Measurements from ENCODE around the gene MANSC1. TPM values are rescaled to one million over a fixed set of nuclear protein-coding genes. Genes with fewer than 3 reads are reported as not detected.

The MANSC1 gene
- 0.31 TPM for total RNA-seq

DNA sequence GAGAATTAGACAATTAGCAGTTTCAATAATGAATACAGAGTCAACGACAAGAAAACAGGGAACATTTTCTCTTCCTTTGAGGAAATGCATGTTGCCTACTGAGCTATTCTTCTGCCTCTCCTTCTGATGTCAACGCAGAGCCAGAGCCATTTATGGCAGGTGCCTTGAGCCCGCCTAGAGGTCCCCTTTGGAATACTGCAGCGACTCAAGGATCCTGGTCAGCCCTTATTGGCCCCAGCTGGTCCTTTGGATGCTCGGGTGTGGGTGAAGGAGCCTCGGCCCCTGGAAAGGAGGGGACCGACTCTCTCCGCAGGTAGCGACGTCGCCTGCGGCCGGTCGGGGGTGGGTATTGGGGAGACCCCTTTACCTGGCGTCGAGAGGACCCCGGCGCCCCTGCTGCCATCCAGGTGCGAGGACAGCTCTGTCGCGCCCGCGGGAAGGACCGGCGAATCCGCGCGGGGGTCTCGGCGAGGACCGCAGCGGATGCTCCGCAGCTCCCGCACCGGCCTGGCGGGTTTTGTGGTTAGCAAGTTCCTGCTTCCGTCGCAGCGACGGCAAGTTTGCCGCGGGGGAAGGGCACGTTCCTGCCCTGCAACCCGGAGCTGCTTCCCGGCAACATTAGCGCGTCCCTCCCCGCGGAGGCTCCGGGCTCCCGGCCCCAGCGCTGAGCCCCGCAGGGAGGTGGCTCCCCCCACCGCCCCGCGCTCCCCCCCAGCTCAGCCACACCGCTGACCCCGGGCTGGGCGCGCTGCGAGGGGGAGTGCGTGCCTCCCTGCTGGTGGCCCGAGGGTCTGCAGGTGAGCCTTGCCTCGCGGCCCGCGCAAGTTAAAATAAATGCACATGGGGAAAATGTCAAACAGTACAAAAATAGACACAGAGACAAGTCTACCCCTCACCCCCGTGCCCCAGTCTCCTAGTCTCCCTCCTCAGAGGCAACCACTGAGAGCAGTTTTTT is at the start of gene MANSC1:
Gene MANSC1 (minus strand): TSS at position 532 of the 955 bp plus-strand sequence. CDS start 6,928 bp downstream, outside the sequence.
- Histone ChIP-seq H3K27me3 (ENCODE audit: insufficient read depth, low read length) (no peaks in the 10 kb centered on the region), H3K4me3 (ENCODE audit: low read length) (peak within 1 kb of the TSS; percentile 48), H3K4me1 (ENCODE audit: insufficient read depth, low read length) (peaks cover 19% of the 10 kb centered on the region), H3K9me3 (ENCODE audit: low read depth, low read length) (no peaks in the 10 kb centered on the region)

- peaks cover 7% of the 10 kb centered on the region for H3K4me1 ChIP-seq (ENCODE audit: insufficient read depth, low read length)
- no peaks in the 10 kb centered on the region for H3K9me3 ChIP-seq (ENCODE audit: low read depth, low read length)
- H3K27me3 ChIP-seq (ENCODE audit: insufficient read depth, low read length) = no peaks in the 10 kb centered on the region
- H3K4me3 ChIP-seq (ENCODE audit: low read length) = no peak overlapping the region
These were observed 49.1 kb upstream of the MANSC1 start for GRCh38 chr12:12399161-12399560.

DNA sequence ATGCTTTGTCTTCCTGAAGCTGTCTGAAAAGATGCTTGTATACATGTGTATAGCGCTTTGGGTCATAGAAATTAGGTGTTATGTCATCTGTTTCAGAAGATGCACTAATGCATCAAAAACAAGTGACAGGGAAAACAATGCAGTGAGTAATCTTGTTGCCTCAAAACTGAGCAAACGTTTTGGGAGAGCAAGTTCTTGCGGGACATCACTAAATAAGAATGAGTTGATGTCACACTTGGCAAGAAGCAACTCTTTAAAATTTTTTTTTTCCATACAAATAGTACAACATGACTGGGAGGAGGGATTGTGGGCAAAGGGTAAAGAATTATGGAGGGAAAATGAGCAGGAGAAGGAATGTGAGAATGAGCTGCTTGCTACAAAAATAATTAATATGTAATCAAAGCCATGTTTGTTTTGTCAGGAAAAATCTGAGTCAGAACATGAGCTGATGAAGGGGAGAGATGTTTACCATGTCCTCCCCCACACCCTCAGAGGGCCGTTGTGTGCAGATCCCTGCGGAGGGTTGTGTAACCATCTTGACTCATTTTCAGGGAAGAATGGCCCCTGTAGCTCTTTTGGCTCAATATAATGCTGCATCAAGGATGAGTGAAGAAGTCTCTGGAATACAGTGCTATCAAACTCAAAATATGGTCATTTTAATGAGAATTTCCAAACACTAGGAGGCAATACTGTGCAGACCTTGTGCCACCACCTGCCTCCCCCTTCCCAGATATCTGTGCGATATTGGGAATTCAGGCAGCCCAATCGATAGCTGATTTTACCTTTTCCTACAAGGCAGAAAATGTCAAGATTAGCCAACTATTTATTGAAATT is 48.2 kb upstream of the MANSC1 start:
- H3K27me3 ChIP-seq (ENCODE audit: insufficient read depth, low read length) = no peaks in the 10 kb centered on the region
- no peaks in the 10 kb centered on the region for H3K9me3 ChIP-seq (ENCODE audit: low read depth, low read length)
- peaks cover 4% of the 10 kb centered on the region for H3K4me1 ChIP-seq (ENCODE audit: insufficient read depth, low read length)
- no peak overlapping the region for H3K4me3 ChIP-seq (ENCODE audit: low read length)

- no peaks in the 10 kb centered on the region for H3K27me3 ChIP-seq (ENCODE audit: insufficient read depth, low read length)
- H3K4me1 ChIP-seq (ENCODE audit: insufficient read depth, low read length) = no peaks in the 10 kb centered on the region
- H3K4me3 ChIP-seq (ENCODE audit: low read length) = no peak overlapping the region
- no peaks in the 10 kb centered on the region for H3K9me3 ChIP-seq (ENCODE audit: low read depth, low read length)
These were observed 47.1 kb upstream of the MANSC1 start for GRCh38 chr12:12397184-12397583.

DNA sequence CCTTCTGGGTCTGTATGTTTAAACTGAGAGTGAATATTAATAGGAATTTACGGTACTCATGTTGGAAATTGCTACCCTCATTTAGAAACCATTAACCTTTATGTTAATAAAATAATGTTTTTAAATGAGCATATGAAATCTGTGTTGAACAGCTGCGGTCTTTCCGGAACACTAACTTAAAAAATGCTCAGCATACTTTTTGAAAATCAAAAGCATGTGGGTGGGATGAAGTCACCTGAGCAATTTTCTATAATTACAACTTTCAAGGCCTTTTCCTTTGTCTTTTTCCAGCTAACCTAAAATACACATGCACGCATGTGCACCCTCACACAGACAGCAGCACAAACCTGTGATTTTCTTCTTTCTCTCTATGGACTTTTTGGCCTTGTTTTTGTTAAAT is 46.7 kb upstream of the MANSC1 start:
- Histone ChIP-seq H3K4me3 (ENCODE audit: low read length) (no peak overlapping the region), H3K9me3 (ENCODE audit: low read depth, low read length) (no peaks in the 10 kb centered on the region), H3K27me3 (ENCODE audit: insufficient read depth, low read length) (no peaks in the 10 kb centered on the region), H3K4me1 (ENCODE audit: insufficient read depth, low read length) (no peaks in the 10 kb centered on the region)

- H3K4me3 ChIP-seq (ENCODE audit: low read length) = no peak overlapping the region
- H3K27me3 ChIP-seq (ENCODE audit: insufficient read depth, low read length) = no peaks in the 10 kb centered on the region
- no peaks in the 10 kb centered on the region for H3K4me1 ChIP-seq (ENCODE audit: insufficient read depth, low read length)
- no peaks in the 10 kb centered on the region for H3K9me3 ChIP-seq (ENCODE audit: low read depth, low read length)
These were observed 43.1 kb upstream of the MANSC1 start for GRCh38 chr12:12393171-12393570.

DNA sequence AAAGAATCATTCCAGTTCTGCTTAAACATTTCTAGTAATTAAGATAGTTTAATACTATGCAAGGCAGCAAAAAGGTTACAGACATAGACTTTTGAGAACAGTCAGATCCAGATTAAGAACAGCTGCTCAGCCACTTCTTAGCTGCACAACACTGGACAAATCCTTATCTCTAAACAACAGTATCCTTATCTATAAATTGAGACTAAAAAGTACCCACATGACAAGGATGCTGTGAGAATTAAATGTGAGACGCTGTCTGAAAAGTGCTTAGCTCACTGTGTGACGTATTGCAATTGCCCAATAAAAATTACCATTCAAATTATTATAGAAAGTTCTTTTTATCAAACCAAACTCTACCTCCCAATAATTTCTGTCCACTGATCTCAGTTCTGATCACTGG is 42.4 kb upstream of the MANSC1 start:
- Histone ChIP-seq H3K4me1 (ENCODE audit: insufficient read depth, low read length) (no peaks in the 10 kb centered on the region), H3K27me3 (ENCODE audit: insufficient read depth, low read length) (no peaks in the 10 kb centered on the region), H3K9me3 (ENCODE audit: low read depth, low read length) (no peaks in the 10 kb centered on the region), H3K4me3 (ENCODE audit: low read length) (no peak overlapping the region)

GRCh38 chr12:12387501-12387900 is 37.5 kb upstream of the MANSC1 start:
- H3K4me3 ChIP-seq (ENCODE audit: low read length) = no peak overlapping the region
- H3K9me3 ChIP-seq (ENCODE audit: low read depth, low read length) = no peaks in the 10 kb centered on the region
- no peaks in the 10 kb centered on the region for H3K27me3 ChIP-seq (ENCODE audit: insufficient read depth, low read length)
- H3K4me1 ChIP-seq (ENCODE audit: insufficient read depth, low read length) = peaks cover 16% of the 10 kb centered on the region

DNA sequence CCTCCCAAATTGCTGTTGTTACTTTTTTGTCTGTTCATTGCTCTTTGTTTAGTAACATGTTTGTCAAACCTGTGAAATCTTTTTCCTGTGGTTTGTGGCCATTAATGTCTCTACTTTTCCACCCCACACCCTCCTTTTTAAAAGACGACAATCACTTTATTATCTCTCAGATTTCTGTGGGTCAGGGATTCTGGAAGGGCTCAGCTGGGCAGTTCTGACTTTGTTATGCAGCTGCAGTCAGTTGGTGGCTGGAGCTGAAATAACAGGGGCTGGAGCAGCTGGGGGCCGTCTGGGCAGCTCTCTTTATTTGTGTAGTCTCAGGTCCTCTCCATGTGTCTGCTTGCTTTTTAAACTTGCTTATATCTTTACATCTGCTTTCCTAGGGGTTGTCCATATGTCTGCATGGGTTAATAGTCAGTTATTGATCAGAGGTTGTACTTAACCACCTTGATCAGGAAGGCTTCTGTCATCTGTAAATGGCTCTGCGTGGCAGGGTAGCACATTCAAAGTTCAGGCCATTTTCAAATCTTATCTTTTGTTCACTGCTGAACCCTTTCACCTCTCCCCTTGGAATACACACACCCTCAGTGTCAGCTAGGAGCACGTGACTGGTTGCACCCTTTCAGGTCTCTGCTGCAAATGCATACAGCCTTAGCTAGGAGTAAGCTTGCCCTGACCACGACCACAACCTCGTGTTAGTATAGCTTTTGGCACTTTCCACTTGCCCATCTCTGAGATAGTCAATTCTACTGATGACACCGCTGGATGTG is 34.7 kb upstream of the MANSC1 start:
- H3K4me3 ChIP-seq (ENCODE audit: low read length) = no peak overlapping the region
- no peaks in the 10 kb centered on the region for H3K27me3 ChIP-seq (ENCODE audit: insufficient read depth, low read length)
- no peaks in the 10 kb centered on the region for H3K9me3 ChIP-seq (ENCODE audit: low read depth, low read length)
- H3K4me1 ChIP-seq (ENCODE audit: insufficient read depth, low read length) = peaks cover 27% of the 10 kb centered on the region

DNA sequence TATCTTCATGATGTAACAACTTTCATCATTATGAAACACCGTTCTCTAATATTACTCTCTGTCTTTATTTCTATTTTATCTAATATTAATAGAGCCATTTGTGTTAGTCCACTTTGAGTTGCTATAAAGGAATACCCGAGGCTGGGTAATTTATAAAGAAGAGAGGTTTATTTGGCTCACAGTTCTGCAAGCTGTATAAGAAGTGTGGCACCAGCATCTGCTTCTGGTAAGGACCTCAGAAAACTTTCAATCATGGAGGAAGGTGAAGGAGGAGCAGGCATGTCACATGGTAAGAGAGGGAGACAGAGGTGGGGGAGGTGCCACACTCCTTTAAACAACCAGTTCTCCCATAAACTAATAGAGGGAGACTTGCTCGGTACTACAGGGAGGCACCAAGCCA is 31.9 kb upstream of the MANSC1 start:
- Histone ChIP-seq H3K4me1 (ENCODE audit: insufficient read depth, low read length) (peaks cover 40% of the 10 kb centered on the region), H3K27me3 (ENCODE audit: insufficient read depth, low read length) (no peaks in the 10 kb centered on the region), H3K4me3 (ENCODE audit: low read length) (no peak overlapping the region), H3K9me3 (ENCODE audit: low read depth, low read length) (no peaks in the 10 kb centered on the region)

DNA sequence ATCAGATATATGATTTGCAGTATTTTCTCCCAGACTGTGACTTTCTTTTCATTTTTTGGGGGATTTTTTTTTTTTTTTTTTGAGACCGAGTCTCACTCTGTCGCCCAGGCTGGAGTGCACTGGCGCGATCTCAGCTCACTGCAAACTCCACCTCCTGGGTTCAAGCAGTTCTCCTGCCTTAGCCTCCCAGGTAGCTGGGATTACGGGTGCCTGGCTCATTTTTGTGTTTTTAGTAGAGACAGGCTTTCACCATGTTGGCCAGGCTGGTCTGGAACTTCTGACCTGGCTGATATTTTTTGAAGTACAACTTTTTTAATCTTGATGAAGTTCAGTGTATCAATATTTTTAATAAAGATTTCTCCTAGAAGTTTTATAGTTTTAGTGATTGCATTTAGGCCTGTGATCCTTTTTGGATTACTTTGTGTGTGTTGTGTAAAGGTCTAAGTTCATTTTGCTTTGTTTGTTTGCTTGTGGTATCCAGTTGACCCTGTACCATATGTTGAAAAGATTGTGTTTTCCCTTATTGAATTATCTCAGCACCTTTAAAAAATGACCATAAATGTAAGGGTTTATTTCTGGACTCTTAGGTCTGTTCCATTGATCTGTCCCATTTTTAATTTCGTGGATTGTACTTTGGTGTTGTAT is 31.0 kb upstream of the MANSC1 start:
- Histone ChIP-seq H3K4me3 (ENCODE audit: low read length) (no peak overlapping the region), H3K27me3 (ENCODE audit: insufficient read depth, low read length) (no peaks in the 10 kb centered on the region), H3K9me3 (ENCODE audit: low read depth, low read length) (no peaks in the 10 kb centered on the region), H3K4me1 (ENCODE audit: insufficient read depth, low read length) (peaks cover 40% of the 10 kb centered on the region)

DNA sequence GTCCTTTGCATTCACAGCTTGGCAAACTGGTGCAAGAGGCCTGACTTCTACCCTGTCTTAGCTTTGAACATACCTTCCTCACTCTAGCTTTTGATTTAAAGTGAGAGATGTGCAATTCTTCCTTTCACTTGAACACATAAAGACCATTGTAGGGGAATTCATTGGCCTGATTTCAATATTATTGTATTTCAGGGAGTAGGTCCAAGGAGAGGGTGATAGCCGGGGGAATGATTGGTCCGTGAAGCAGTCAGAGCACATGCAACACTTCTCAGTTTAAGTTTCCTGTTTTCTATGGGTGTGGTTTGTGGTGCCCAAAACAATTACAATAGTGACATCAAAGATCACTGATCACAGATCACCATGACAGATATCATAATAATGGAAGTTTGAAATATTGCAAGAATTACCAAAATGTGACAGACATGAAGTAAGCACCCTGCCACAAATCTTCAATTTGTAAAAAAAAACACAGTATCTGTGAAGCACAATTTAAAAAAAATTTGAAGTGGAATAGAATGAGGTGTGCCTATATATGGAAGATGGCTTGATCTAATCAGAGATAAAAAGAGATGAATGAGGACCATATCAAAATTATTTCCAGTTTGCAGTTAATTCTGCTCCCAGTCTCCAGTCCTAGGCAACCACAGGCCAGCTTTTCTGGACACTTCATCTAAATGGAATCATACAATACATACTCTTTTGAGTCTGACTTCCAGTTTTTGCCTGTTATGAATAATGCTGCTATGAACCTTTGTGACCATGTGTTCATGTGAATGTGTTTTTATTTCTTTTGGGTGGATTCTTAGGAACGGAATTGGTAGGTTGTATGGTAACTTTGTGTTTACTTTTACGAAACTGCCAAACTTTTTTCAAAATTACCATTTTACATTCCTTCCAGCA is 30.0 kb upstream of the MANSC1 start:
- Histone ChIP-seq H3K4me3 (ENCODE audit: low read length) (no peak overlapping the region), H3K9me3 (ENCODE audit: low read depth, low read length) (no peaks in the 10 kb centered on the region), H3K4me1 (ENCODE audit: insufficient read depth, low read length) (peaks cover 35% of the 10 kb centered on the region), H3K27me3 (ENCODE audit: insufficient read depth, low read length) (no peaks in the 10 kb centered on the region)

DNA sequence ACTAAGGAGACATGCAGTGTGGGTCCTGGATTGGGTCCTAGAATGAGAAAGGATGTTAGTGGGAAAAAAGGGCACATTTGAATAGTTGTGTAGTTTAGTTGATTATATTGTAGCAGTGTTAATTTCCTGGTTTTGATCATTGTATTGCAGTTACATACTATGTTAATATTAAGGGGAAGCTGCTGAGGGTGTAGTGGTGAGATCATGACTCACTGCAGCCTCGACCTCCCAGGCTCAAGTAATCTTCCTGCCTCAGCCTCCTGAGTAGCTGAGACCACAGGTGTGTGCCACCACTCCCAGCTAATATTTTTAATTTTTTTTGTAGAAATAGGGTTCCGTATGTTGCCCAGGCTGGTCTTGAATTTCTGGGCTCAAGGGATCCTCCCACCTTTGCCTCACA is 28.6 kb upstream of the MANSC1 start:
- H3K4me3 ChIP-seq (ENCODE audit: low read length) = no peak overlapping the region
- no peaks in the 10 kb centered on the region for H3K9me3 ChIP-seq (ENCODE audit: low read depth, low read length)
- H3K27me3 ChIP-seq (ENCODE audit: insufficient read depth, low read length) = no peaks in the 10 kb centered on the region
- H3K4me1 ChIP-seq (ENCODE audit: insufficient read depth, low read length) = peaks cover 24% of the 10 kb centered on the region
